ENCODE measurements around the gene FMNL1.

- TF ChIP-seq POLR2AphosphoS5 (IDR thresholded peaks at IDR 0.05; ENCODE audit: low read depth, low read length), result no peak; the same call in 1 of the 2 replicates
- TF ChIP-seq CTCF (IDR thresholded peaks at IDR 0.05), result no peak
- TF ChIP-seq TCF7L2 (IDR thresholded peaks at IDR 0.05; ENCODE audit: low read depth, low read length), result no peak
- TF ChIP-seq REST (IDR thresholded peaks at IDR 0.05; ENCODE audit: insufficient read depth in 1 of 2, low read depth in 2 of 2, low read length in 1 of 2), result no peak
- no peak for TF ChIP-seq SIN3A (IDR thresholded peaks at IDR 0.05; ENCODE audit: borderline replicate concordance, insufficient read depth, low read depth, low read length)
Observed at GRCh38 chr17:45296833-45297124, 75.1 kb downstream of the FMNL1 start.
